ENCODE measurements around the gene MEGF11. TPM values are rescaled to one million over a fixed set of nuclear protein-coding genes. Genes with fewer than 3 reads are reported as not detected.

Gene MEGF11
- total RNA-seq, 3 donors from 2014 or later = not detected

DNA sequence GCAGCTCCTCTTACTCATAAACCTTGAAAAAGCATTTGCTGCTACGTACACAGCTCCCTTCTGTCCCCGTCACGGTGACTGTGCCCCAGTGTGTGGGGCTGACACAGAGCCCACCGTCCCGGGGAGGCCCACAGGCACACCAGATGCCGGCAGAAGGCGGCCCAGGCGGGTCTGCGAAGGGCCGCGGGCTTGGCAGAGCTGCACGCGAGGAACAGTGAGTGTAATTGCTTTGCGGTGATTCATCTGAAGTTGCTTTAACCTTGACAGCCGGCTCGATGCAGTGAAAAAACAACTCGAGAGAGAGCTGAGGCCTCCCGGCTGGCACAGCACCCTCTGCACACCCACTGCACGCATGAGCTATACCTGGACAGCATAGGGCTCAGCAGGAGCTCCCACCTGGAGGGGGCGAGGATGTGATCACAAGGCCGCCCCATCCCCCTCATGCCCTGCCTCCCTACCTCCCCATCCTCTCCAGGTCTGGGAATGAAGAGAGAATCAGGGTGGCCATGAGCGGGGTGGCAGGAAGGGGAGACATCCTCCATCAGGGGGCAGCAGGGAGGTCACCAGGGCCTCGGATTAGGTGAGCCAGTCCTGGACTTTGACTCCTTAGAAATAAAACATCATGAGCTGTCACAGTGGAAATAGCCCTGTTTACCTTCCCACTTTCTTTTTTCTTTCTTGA is 172.7 kb downstream of the MEGF11 start:
- intact Hi-C loops (cut with DNase I; ENCODE audit: low total_unique reads) = no loop called here
- TF ChIP-seq POLR2A (IDR thresholded peaks at IDR 0.05) = no peak
- no peak for TF ChIP-seq POLR2AphosphoS5 (IDR thresholded peaks at IDR 0.05)
- TF ChIP-seq, protein P1, sequence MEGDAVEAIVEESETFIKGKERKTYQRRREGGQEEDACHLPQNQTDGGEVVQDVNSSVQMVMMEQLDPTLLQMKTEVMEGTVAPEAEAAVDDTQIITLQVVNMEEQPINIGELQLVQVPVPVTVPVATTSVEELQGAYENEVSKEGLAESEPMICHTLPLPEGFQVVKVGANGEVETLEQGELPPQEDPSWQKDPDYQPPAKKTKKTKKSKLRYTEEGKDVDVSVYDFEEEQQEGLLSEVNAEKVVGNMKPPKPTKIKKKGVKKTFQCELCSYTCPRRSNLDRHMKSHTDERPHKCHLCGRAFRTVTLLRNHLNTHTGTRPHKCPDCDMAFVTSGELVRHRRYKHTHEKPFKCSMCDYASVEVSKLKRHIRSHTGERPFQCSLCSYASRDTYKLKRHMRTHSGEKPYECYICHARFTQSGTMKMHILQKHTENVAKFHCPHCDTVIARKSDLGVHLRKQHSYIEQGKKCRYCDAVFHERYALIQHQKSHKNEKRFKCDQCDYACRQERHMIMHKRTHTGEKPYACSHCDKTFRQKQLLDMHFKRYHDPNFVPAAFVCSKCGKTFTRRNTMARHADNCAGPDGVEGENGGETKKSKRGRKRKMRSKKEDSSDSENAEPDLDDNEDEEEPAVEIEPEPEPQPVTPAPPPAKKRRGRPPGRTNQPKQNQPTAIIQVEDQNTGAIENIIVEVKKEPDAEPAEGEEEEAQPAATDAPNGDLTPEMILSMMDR (IDR thresholded peaks at IDR 0.05) = no peak

GRCh38 chr15:66078929-66079275 is 174.6 kb downstream of the MEGF11 start:
- DNase-seq (ENCODE audit: low spot score in 2 of 2) = no peak
- Histone ChIP-seq H3K27ac (no peak overlapping the region), H3K36me3 (no peaks in the 10 kb centered on the region), H3K9me3 (peaks cover 0 to 4% of the 10 kb centered on the region in 2 donors), H3K4me1 (no peaks in the 10 kb centered on the region), H3K27me3 (peaks cover 0 to 24% of the 10 kb centered on the region in 2 donors), H3K4me3 (no peak overlapping the region)
- TF ChIP-seq POLR2A (IDR thresholded peaks at IDR 0.05) (no peak), POLR2AphosphoS5 (IDR thresholded peaks at IDR 0.05) (no peak)
- TF ChIP-seq, protein P1 (IDR thresholded peaks at IDR 0.05) = no peak
- intact Hi-C loops (cut with DNase I; ENCODE audit: low total_unique reads) = no loop called here

More for the DNA sequence above, 172.7 kb downstream of the MEGF11 start:
- Histone ChIP-seq H3K4me3 (no peak overlapping the region), H3K36me3 (no peaks in the 10 kb centered on the region), H3K27ac (no peak overlapping the region), H3K27me3 (peaks cover 0 to 24% of the 10 kb centered on the region in 2 donors), H3K4me1 (no peaks in the 10 kb centered on the region), H3K9me3 (peaks cover 8 to 20% of the 10 kb centered on the region in 2 donors)
- DNase-seq (ENCODE audit: low spot score in 2 of 2) = no peak

- TF ChIP-seq POLR2A (IDR thresholded peaks at IDR 0.05) = no peak
- no peak for TF ChIP-seq POLR2AphosphoS5 (IDR thresholded peaks at IDR 0.05)
- TF ChIP-seq, protein P1 (IDR thresholded peaks at IDR 0.05) = no peak
- Histone ChIP-seq H3K9me3 (no peaks in the 10 kb centered on the region), H3K27ac (no peak overlapping the region), H3K4me1 (no peaks in the 10 kb centered on the region), H3K4me3 (no peak overlapping the region), H3K27me3 (peaks cover 0 to 24% of the 10 kb centered on the region in 2 donors), H3K36me3 (no peaks in the 10 kb centered on the region)
- DNase-seq (ENCODE audit: low spot score in 2 of 2) = no peak
- intact Hi-C loops (cut with DNase I; ENCODE audit: low total_unique reads) = no loop called here
These were observed 175.2 kb downstream of the MEGF11 start for GRCh38 chr15:66078196-66078928.

GRCh38 chr15:66077320-66077663 is 176.3 kb downstream of the MEGF11 start:
- H3K4me3 ChIP-seq = no peak overlapping the region

More at GRCh38 chr15:66077320-66077663, 176.3 kb downstream of the MEGF11 start:
- Histone ChIP-seq H3K27ac (no peak overlapping the region), H3K27me3 (peaks cover 0 to 24% of the 10 kb centered on the region in 2 donors), H3K4me1 (no peaks in the 10 kb centered on the region), H3K9me3 (no peaks in the 10 kb centered on the region), H3K36me3 (no peaks in the 10 kb centered on the region)
- intact Hi-C loops (cut with DNase I; ENCODE audit: low total_unique reads) = no loop called here
- TF ChIP-seq, protein P1 (IDR thresholded peaks at IDR 0.05) = no peak
- TF ChIP-seq POLR2A (IDR thresholded peaks at IDR 0.05) = no peak
- TF ChIP-seq POLR2AphosphoS5 (IDR thresholded peaks at IDR 0.05) = no peak
- DNase-seq (ENCODE audit: low spot score in 2 of 2) = no peak

All from breast epithelium (tissue), 4 donors.